Anterior cingulate cortex (tissue), 58 donors: ENCODE measurements around the gene ZPR1.
"Not testable (repeated sequence)": the region's sequence is repeated elsewhere in the genome, so short reads cannot be mapped to it uniquely, and the experiment has no call there.

Experiments
- DNase-seq, 58 donors: peaks; one replicate each; lab custom pipeline; 2025; lab: John Stamatoyannopoulos, UW

Gene ZPR1

GRCh38 chr11:116772443-116773202, 15.2 kb downstream of the ZPR1 start, which contains the start of gene BUD13:
TSS of gene BUD13 (minus strand) at chr11:116772987. CDS start at chr11:116772964, 23 bp downstream.
- DNase-seq = peak; percentile 54 to 94 (median 84)

- DNase-seq = no peak
Observed at GRCh38 chr11:116771935-116772334, 15.9 kb downstream of the ZPR1 start.

GRCh38 chr11:116762132-116762531, 25.7 kb downstream of the ZPR1 start:
- DNase-seq = no peak

- not testable (repeated sequence) for DNase-seq
Observed at GRCh38 chr11:116756044-116756443, 31.8 kb downstream of the ZPR1 start.

- DNase-seq = no peak
Observed at GRCh38 chr11:116750070-116750718, 37.6 kb downstream of the ZPR1 start.

GRCh38 chr11:116742104-116742503, 45.7 kb downstream of the ZPR1 start:
- DNase-seq = no peak

GRCh38 chr11:116740741-116741140, 47.1 kb downstream of the ZPR1 start:
- DNase-seq = no peak

- no peak for DNase-seq
Observed at GRCh38 chr11:116738975-116739374, 48.8 kb downstream of the ZPR1 start.

GRCh38 chr11:116736763-116737162, 51.1 kb downstream of the ZPR1 start:
- no peak for DNase-seq

- no peak for DNase-seq
Observed at GRCh38 chr11:116733969-116734508, 53.8 kb downstream of the ZPR1 start.

- DNase-seq = no peak
Observed at GRCh38 chr11:116733043-116733755, 54.6 kb downstream of the ZPR1 start.

- DNase-seq = peak in 48 of 58 donors; percentile 11 to 74 (median 40)
Observed at GRCh38 chr11:116732271-116733042, 55.4 kb downstream of the ZPR1 start.

- peak in 40 of 58 donors; percentile 10 to 80 (median 40) for DNase-seq
Observed at GRCh38 chr11:116731821-116732220, 56.0 kb downstream of the ZPR1 start.

- DNase-seq = peak in 57 of 58 donors; percentile 21 to 92 (median 68)
Observed at GRCh38 chr11:116731097-116731761, 56.6 kb downstream of the ZPR1 start.

- peak in 20 of 58 donors; percentile 5 to 49 (median 24) for DNase-seq
Observed at GRCh38 chr11:116730601-116731000, 57.2 kb downstream of the ZPR1 start.

GRCh38 chr11:116730241-116730561, 57.6 kb downstream of the ZPR1 start:
- DNase-seq = peak in 2 of 58 donors; percentile 4 to 10

GRCh38 chr11:116729501-116730240, 58.2 kb downstream of the ZPR1 start:
- DNase-seq = no peak

- no peak for DNase-seq
Observed at GRCh38 chr11:116727990-116728389, 59.8 kb downstream of the ZPR1 start.
